Thyroid gland (tissue), 4 donors: ENCODE results near the gene NMUR1. TPM values are rescaled to one million over a fixed set of nuclear protein-coding genes. Genes with fewer than 3 reads are reported as not detected.
"Not testable (repeated sequence)": the region's sequence is repeated elsewhere in the genome, so short reads cannot be mapped to it uniquely, and the experiment has no call there.

Experiments used
- DNase-seq, 2 donors: peaks; one replicate each; pipeline ENCODE4 v3.0.0-alpha.2; 2019
- H3K27ac ChIP-seq, 3 donors: fragments of 200-600 bp; sonication (generic); 1 replicate in 2 of 3; 2 replicates in 1 of 3; pipeline ENCODE4 v1.5.1; 2016 to 2019; ENCODE audit warnings: mild to moderate bottlenecking in 1 of 3, moderate library complexity in 1 of 3
- H3K27me3 ChIP-seq: fragments of 200-600 bp; sonication (generic); one replicate; pipeline ENCODE4 v1.5.1; 2019
- H3K36me3 ChIP-seq, 2 donors: fragments of 200-600 bp; sonication (generic); one replicate each; pipeline ENCODE4 v1.5.1; 2016 to 2019
- H3K4me1 ChIP-seq, 2 donors: fragments of 200-600 bp; sonication (generic); one replicate each; pipeline ENCODE4 v1.5.1; 2017 to 2019
- H3K4me3 ChIP-seq, 3 donors: fragments of 200-600 bp; sonication (generic); replicated peaks in 1 of 3; 1 replicate in 2 of 3; 2 replicates in 1 of 3; pipeline ENCODE4 v1.5.1; 2016; ENCODE audit warnings: mild to moderate bottlenecking in 1 of 3
- H3K9me3 ChIP-seq: fragments of 200-600 bp; sonication (generic); one replicate; pipeline ENCODE4 v1.5.1; 2017
- CTCF ChIP-seq, 6 experiments: fragments of 200-600 bp in 3 of 6; fragments of 450-650 bp in 3 of 6; sonication (generic) in 3 of 6; IDR thresholded peaks; one replicate each; pipeline ENCODE4 v1.5.1; 2016 to 2019; ENCODE audit warnings: antibody characterized with exemption in 6 of 6, mild to moderate bottlenecking in 2 of 6, inconsistent platforms in 1 of 6, moderate library complexity in 1 of 6
- POLR2A ChIP-seq, 2 donors: fragments of 450-650 bp; IDR thresholded peaks; one replicate each; pipeline ENCODE4 v1.6.1; 2017; ENCODE audit warnings: antibody characterized with exemption in 2 of 2, mild to moderate bottlenecking in 2 of 2, moderate library complexity in 1 of 2
- WGBS, 2 donors: methylation state at CpG; one replicate each; pipeline ENCODE4 v1.1.5; 2017; 5-methylcytosine and 5-hydroxymethylcytosine counted together
- intact Hi-C: fragments of 100-400 bp; cut with DNase I; formaldehyde crosslinking; loops from one replicate; pipeline ENCODE4 v1.15.1; 2023
- total RNA-seq, 4 donors: library from RNA; depleted of rRNA; stranded (reverse); fragments of >200 nt; gene quantifications; one replicate each; pipeline ENCODE4 v1.2.3, GENCODE V29; 2016

Gene NMUR1
- under 1 TPM in 3 of 4 donors, not detected in 1; 0.11 to 0.73 (median 0.67) TPM for total RNA-seq

- Histone ChIP-seq H3K27ac (no peak within 1 kb of the TSS), H3K9me3 (no peaks in the 10 kb centered on the region), H3K4me1 (peaks cover 0 to 6% of the 10 kb centered on the region in 2 donors), H3K36me3 (no peaks in the 10 kb centered on the region), H3K27me3 (no peaks in the 10 kb centered on the region), H3K4me3 (peak within 1 kb of the TSS in 1 of 3 donors; percentile 28)
- 37 to 41% methylated on average over 20 to 29 of the region's 85 CpGs for WGBS, 2 donors
- intact Hi-C loops: no loop called here
- TF ChIP-seq POLR2A (IDR thresholded peaks at IDR 0.05) (no peak), CTCF (IDR thresholded peaks at IDR 0.05) (peak in 4 of 6 experiments; percentile 63 to 84 (median 70))
- peak; percentile 57 for DNase-seq
Measured at GRCh38 chr2:231530099-231531011, at the start of gene NMUR1. NMUR1 (minus strand) TSS chr2:231530445; CDS start chr2:231530361, 84 bp downstream.

- no peaks in the 10 kb centered on the region for H3K27me3 ChIP-seq
- intact Hi-C loops: no loop called here
- no peak overlapping the region for H3K4me3 ChIP-seq
- H3K9me3 ChIP-seq: no peaks in the 10 kb centered on the region
- no peaks in the 10 kb centered on the region for H3K4me1 ChIP-seq
- no peaks in the 10 kb centered on the region for H3K36me3 ChIP-seq
- no peak for DNase-seq
- TF ChIP-seq POLR2A (IDR thresholded peaks at IDR 0.05) (no peak), CTCF (IDR thresholded peaks at IDR 0.05) (no peak)
- H3K27ac ChIP-seq: no peak overlapping the region
- 96 to 97% methylated on average over 3 of the region's 3 CpGs for WGBS, 2 donors
Measured at GRCh38 chr2:231579560-231579959, 49.3 kb upstream of the NMUR1 start.

GRCh38 chr2:231578655-231579054, 48.4 kb upstream of the NMUR1 start:
- H3K27ac ChIP-seq, H3K4me1 ChIP-seq, intact Hi-C loops, H3K4me3 ChIP-seq, DNase-seq, H3K36me3 ChIP-seq, H3K27me3 ChIP-seq, H3K9me3 ChIP-seq: not testable (repeated sequence)
- 97 to 98% methylated on average over 2 of the region's 2 CpGs for WGBS, 2 donors

- 61 to 80% methylated on average over 2 to 4 of the region's 4 CpGs for WGBS, 2 donors
- intact Hi-C loops: no loop called here
- no peaks in the 10 kb centered on the region for H3K4me1 ChIP-seq
- no peaks in the 10 kb centered on the region for H3K36me3 ChIP-seq
- H3K27me3 ChIP-seq: no peaks in the 10 kb centered on the region
- H3K4me3 ChIP-seq: no peak overlapping the region
- no peak for DNase-seq
- TF ChIP-seq CTCF (IDR thresholded peaks at IDR 0.05) (no peak), POLR2A (IDR thresholded peaks at IDR 0.05) (no peak)
- no peaks in the 10 kb centered on the region for H3K9me3 ChIP-seq
- H3K27ac ChIP-seq: no peak overlapping the region
Measured at GRCh38 chr2:231576465-231576864, 46.2 kb upstream of the NMUR1 start.

GRCh38 chr2:231575612-231576256, 45.5 kb upstream of the NMUR1 start:
- Histone ChIP-seq H3K27me3 (no peaks in the 10 kb centered on the region), H3K36me3 (no peaks in the 10 kb centered on the region), H3K9me3 (no peaks in the 10 kb centered on the region), H3K4me1 (no peaks in the 10 kb centered on the region), H3K4me3 (no peak overlapping the region), H3K27ac (no peak overlapping the region)
- intact Hi-C loops: no loop called here
- no peak for TF ChIP-seq CTCF (IDR thresholded peaks at IDR 0.05)
- no peak for TF ChIP-seq POLR2A (IDR thresholded peaks at IDR 0.05)
- DNase-seq: no peak
- WGBS, 2 donors: 86 to 95% methylated on average over 9 to 10 of the region's 10 CpGs
